Measurements from ENCODE around the gene SEC24D. TPM values are rescaled to one million over a fixed set of nuclear protein-coding genes. Genes with fewer than 3 reads are reported as not detected.

The SEC24D gene
- total RNA-seq, 4 donors from 2014 or later: 9.7 to 37.9 (median 17.0) TPM

GRCh38 chr4:118746251-118746919 lies 89.5 kb downstream of the SEC24D start:
- DNase-seq: no peak
- in situ Hi-C loops (cut with MboI; ENCODE audit: low pct_ligation_motif_present in 1 of 4, low pct_unique_long_range_greater_than_20kb in 1 of 4, low sequenced_read_pairs in 3 of 4): loop anchor here in 1 of 4 donors (25.0 kb wide), 1 partner anchor 541 kb away; no protein-coding TSS in a partner anchor
- peak overlapping the region in 3 of 4 donors; percentile 62 to 70 (median 69) for H3K27ac ChIP-seq
- WGBS, 2 donors (ENCODE audit: low coverage in 1 of 2): 0 to 51% methylated on average over 2 of the region's 2 CpGs
- peaks cover 0 to 14% (median 0%) of the 10 kb centered on the region in 4 donors for H3K36me3 ChIP-seq
- no peak for TF ChIP-seq EP300 (IDR thresholded peaks at IDR 0.05; ENCODE audit: low read depth)
- peak in 1 of 3 donors; percentile 38 for TF ChIP-seq POLR2AphosphoS5 (IDR thresholded peaks at IDR 0.05)
- H3K27me3 ChIP-seq: no peaks in the 10 kb centered on the region
- H3K4me3 ChIP-seq: no peak overlapping the region
- intact Hi-C loops (cut with DNase I; ENCODE audit: low total_unique reads): loop anchor here (10.0 kb wide), 1 partner anchor 148 kb away; no protein-coding TSS in a partner anchor
- H3K4me1 ChIP-seq: peaks cover 0 to 16% (median 4%) of the 10 kb centered on the region in 4 donors
- H3K9me3 ChIP-seq: no peaks in the 10 kb centered on the region

GRCh38 chr4:118745357-118745756 lies 90.6 kb downstream of the SEC24D start:
- Histone ChIP-seq H3K27ac (peak overlapping the region; percentile 30 to 70 (median 66)), H3K4me1 (peaks cover 0 to 18% (median 4%) of the 10 kb centered on the region in 4 donors), H3K9me3 (no peaks in the 10 kb centered on the region), H3K4me3 (no peak overlapping the region), H3K36me3 (peaks cover 0 to 11% (median 0%) of the 10 kb centered on the region in 4 donors), H3K27me3 (no peaks in the 10 kb centered on the region)
- intact Hi-C loops (cut with DNase I; ENCODE audit: low total_unique reads): loop anchor here (10.0 kb wide), 1 partner anchor 149 kb away; no protein-coding TSS in a partner anchor
- WGBS, 2 donors (ENCODE audit: low coverage in 1 of 2): 77 to 80% methylated on average over 3 of the region's 3 CpGs
- in situ Hi-C loops (cut with MboI; ENCODE audit: low pct_ligation_motif_present in 1 of 4, low pct_unique_long_range_greater_than_20kb in 1 of 4, low sequenced_read_pairs in 3 of 4): loop anchor here in 1 of 4 donors (25.0 kb wide), 1 partner anchor 542 kb away; no protein-coding TSS in a partner anchor
- no peak for DNase-seq
- TF ChIP-seq POLR2AphosphoS5 (IDR thresholded peaks at IDR 0.05): no peak
- no peak for TF ChIP-seq CTCF (IDR thresholded peaks at IDR 0.05)
- TF ChIP-seq EP300 (IDR thresholded peaks at IDR 0.05; ENCODE audit: low read depth): no peak

- peaks cover 0 to 11% (median 0%) of the 10 kb centered on the region in 4 donors for H3K36me3 ChIP-seq
- WGBS, 2 donors (ENCODE audit: low coverage in 1 of 2): 78 to 90% methylated on average over 3 to 4 of the region's 4 CpGs
- no peak for DNase-seq
- in situ Hi-C loops (cut with MboI; ENCODE audit: low pct_ligation_motif_present in 1 of 4, low pct_unique_long_range_greater_than_20kb in 1 of 4, low sequenced_read_pairs in 3 of 4) (loop anchor here in 1 of 4 donors (25.0 kb wide), 1 partner anchor 543 kb away; no protein-coding TSS in a partner anchor), intact Hi-C loops (cut with DNase I; ENCODE audit: low total_unique reads) (loop anchor here (5.0 to 10.0 kb wide), 2 partner anchors 151 to 223 kb away; no protein-coding TSS in a partner anchor)
- no peak for TF ChIP-seq POLR2A (IDR thresholded peaks at IDR 0.05)
- TF ChIP-seq POLR2AphosphoS5 (IDR thresholded peaks at IDR 0.05): no peak
- TF ChIP-seq EP300 (IDR thresholded peaks at IDR 0.05; ENCODE audit: low read depth): no peak
- H3K27me3 ChIP-seq: no peaks in the 10 kb centered on the region
- H3K9me3 ChIP-seq: no peaks in the 10 kb centered on the region
- H3K4me3 ChIP-seq: no peak overlapping the region
- peak overlapping the region in 3 of 4 donors; percentile 4 to 70 (median 69) for H3K27ac ChIP-seq
- peaks cover 0 to 18% (median 4%) of the 10 kb centered on the region in 4 donors for H3K4me1 ChIP-seq
These were observed 92.1 kb downstream of the SEC24D start for GRCh38 chr4:118743867-118744266.

GRCh38 chr4:118742050-118742449 lies 93.9 kb downstream of the SEC24D start:
- in situ Hi-C loops (cut with MboI; ENCODE audit: low pct_ligation_motif_present in 1 of 4, low pct_unique_long_range_greater_than_20kb in 1 of 4, low sequenced_read_pairs in 3 of 4): loop anchor here in 1 of 4 donors (25.0 kb wide), 1 partner anchor 545 kb away; no protein-coding TSS in a partner anchor
- Histone ChIP-seq H3K36me3 (peaks cover 0 to 23% (median 0%) of the 10 kb centered on the region in 4 donors), H3K27ac (peak overlapping the region; percentile 59 to 75 (median 70)), H3K27me3 (no peaks in the 10 kb centered on the region), H3K9me3 (no peaks in the 10 kb centered on the region), H3K4me1 (peaks cover 0 to 16% (median 4%) of the 10 kb centered on the region in 4 donors), H3K4me3 (no peak overlapping the region)
- DNase-seq: no peak
- TF ChIP-seq CTCF (IDR thresholded peaks at IDR 0.05) (no peak), EP300 (IDR thresholded peaks at IDR 0.05; ENCODE audit: low read depth) (no peak), POLR2AphosphoS5 (IDR thresholded peaks at IDR 0.05) (no peak)
- intact Hi-C loops (cut with DNase I; ENCODE audit: low total_unique reads): loop anchor here (5.0 to 10.0 kb wide), 2 partner anchors 153 to 225 kb away; no protein-coding TSS in a partner anchor

Measured in transverse colon (tissue), 4 donors.